Skeletal muscle tissue (tissue), 4 donors: ENCODE measurements around the gene APBA1. TPM values are rescaled to one million over a fixed set of nuclear protein-coding genes. Genes with fewer than 3 reads are reported as not detected.

Source experiments
- H3K27ac ChIP-seq: one replicate; pipeline ENCODE4 v1.7.0; 2013; ENCODE audit warnings: mild to moderate bottlenecking, low read depth, low read length, inconsistent platforms
- H3K27me3 ChIP-seq, 3 donors: one replicate each; pipeline ENCODE4 v1.7.0; 2013; ENCODE audit warnings: low read length in 3 of 3; ENCODE audit not compliant: control insufficient read depth in 3 of 3, insufficient read depth in 3 of 3
- H3K36me3 ChIP-seq, 3 donors: one replicate each; pipeline ENCODE4 v1.7.0; 2013; ENCODE audit warnings: low read length in 3 of 3; ENCODE audit not compliant: control insufficient read depth in 3 of 3, insufficient read depth in 3 of 3
- H3K4me1 ChIP-seq, 3 donors: one replicate each; pipeline ENCODE4 v1.7.0; 2013; ENCODE audit warnings: low read length in 3 of 3, mild to moderate bottlenecking in 3 of 3; ENCODE audit not compliant: control insufficient read depth in 3 of 3, insufficient read depth in 3 of 3
- H3K4me3 ChIP-seq, 3 donors: one replicate each; pipeline ENCODE4 v1.7.0; 2013; ENCODE audit warnings: low read length in 3 of 3
- H3K9ac ChIP-seq, 3 donors: one replicate each; pipeline ENCODE4 v1.7.0; 2013; ENCODE audit warnings: low read length in 3 of 3, mild to moderate bottlenecking in 3 of 3, moderate library complexity in 2 of 3, low read depth in 1 of 3
- H3K9me3 ChIP-seq, 3 donors: one replicate each; pipeline ENCODE4 v1.7.0; 2013; ENCODE audit warnings: low read length in 3 of 3; ENCODE audit not compliant: control insufficient read depth in 3 of 3
- total RNA-seq: library from RNA; depleted of rRNA; stranded (reverse); fragments of >200 nt; gene quantifications from one replicate; pipeline ENCODE4 v1.2.3, GENCODE V29; 2014
- donor health status: Osteomylitis.

The APBA1 gene
- total RNA-seq, 1 donor from 2014 or later = 2.6 TPM

GRCh38 chr9:69583645-69584234 is 88.4 kb downstream of the APBA1 start:
- Histone ChIP-seq H3K27ac (no peak overlapping the region), H3K9me3 (no peaks in the 10 kb centered on the region), H3K27me3 (no peaks in the 10 kb centered on the region)

GRCh38 chr9:69582544-69583297 is 89.5 kb downstream of the APBA1 start:
- H3K27ac ChIP-seq = no peak overlapping the region
- no peaks in the 10 kb centered on the region for H3K9me3 ChIP-seq
- H3K4me1 ChIP-seq = peaks cover 3% of the 10 kb centered on the region in 3 donors
- H3K9ac ChIP-seq = no peak overlapping the region
- no peaks in the 10 kb centered on the region for H3K36me3 ChIP-seq
- H3K27me3 ChIP-seq = no peaks in the 10 kb centered on the region
- no peak overlapping the region for H3K4me3 ChIP-seq

More at GRCh38 chr9:69583645-69584234, 88.4 kb downstream of the APBA1 start:
- Histone ChIP-seq H3K9ac (no peak overlapping the region), H3K4me1 (peaks cover 0 to 3% (median 0%) of the 10 kb centered on the region in 3 donors), H3K36me3 (no peaks in the 10 kb centered on the region), H3K4me3 (no peak overlapping the region)

GRCh38 chr9:69582018-69582417 is 90.2 kb downstream of the APBA1 start:
- Histone ChIP-seq H3K4me3 (no peak overlapping the region), H3K27me3 (no peaks in the 10 kb centered on the region)

GRCh38 chr9:69580582-69581214 is 91.5 kb downstream of the APBA1 start:
- H3K9me3 ChIP-seq = no peaks in the 10 kb centered on the region
- H3K9ac ChIP-seq = no peak overlapping the region
- H3K27me3 ChIP-seq = no peaks in the 10 kb centered on the region
- peaks cover 3 to 4% (median 3%) of the 10 kb centered on the region in 3 donors for H3K4me1 ChIP-seq
- H3K4me3 ChIP-seq = no peak overlapping the region
- H3K36me3 ChIP-seq = no peaks in the 10 kb centered on the region
- no peak overlapping the region for H3K27ac ChIP-seq

More at GRCh38 chr9:69582018-69582417, 90.2 kb downstream of the APBA1 start:
- no peak overlapping the region for H3K9ac ChIP-seq
- no peaks in the 10 kb centered on the region for H3K36me3 ChIP-seq
- no peak overlapping the region for H3K27ac ChIP-seq
- peaks cover 3 to 4% (median 3%) of the 10 kb centered on the region in 3 donors for H3K4me1 ChIP-seq
- no peaks in the 10 kb centered on the region for H3K9me3 ChIP-seq

GRCh38 chr9:69579760-69580581 is 92.2 kb downstream of the APBA1 start:
- no peak overlapping the region for H3K9ac ChIP-seq
- H3K27me3 ChIP-seq = no peaks in the 10 kb centered on the region
- no peak overlapping the region for H3K4me3 ChIP-seq
- H3K36me3 ChIP-seq = no peaks in the 10 kb centered on the region
- H3K27ac ChIP-seq = no peak overlapping the region
- peaks cover 0 to 4% (median 3%) of the 10 kb centered on the region in 3 donors for H3K4me1 ChIP-seq
- H3K9me3 ChIP-seq = no peaks in the 10 kb centered on the region

- no peaks in the 10 kb centered on the region for H3K27me3 ChIP-seq
- H3K9me3 ChIP-seq = no peaks in the 10 kb centered on the region
- H3K4me3 ChIP-seq = no peak overlapping the region
- no peak overlapping the region for H3K27ac ChIP-seq
- peaks cover 0 to 4% (median 3%) of the 10 kb centered on the region in 3 donors for H3K4me1 ChIP-seq
- H3K9ac ChIP-seq = no peak overlapping the region
- H3K36me3 ChIP-seq = no peaks in the 10 kb centered on the region
Observed at GRCh38 chr9:69579032-69579758, 93.0 kb downstream of the APBA1 start.

- peaks cover 0 to 4% (median 3%) of the 10 kb centered on the region in 3 donors for H3K4me1 ChIP-seq
- H3K9ac ChIP-seq = no peak overlapping the region
- H3K36me3 ChIP-seq = no peaks in the 10 kb centered on the region
- H3K9me3 ChIP-seq = no peaks in the 10 kb centered on the region
- no peak overlapping the region for H3K4me3 ChIP-seq
- no peak overlapping the region for H3K27ac ChIP-seq
- H3K27me3 ChIP-seq = no peaks in the 10 kb centered on the region
Observed at GRCh38 chr9:69578026-69578425, 94.1 kb downstream of the APBA1 start.

- peaks cover 0 to 4% (median 3%) of the 10 kb centered on the region in 3 donors for H3K4me1 ChIP-seq
- no peaks in the 10 kb centered on the region for H3K9me3 ChIP-seq
- H3K27me3 ChIP-seq = no peaks in the 10 kb centered on the region
- no peak overlapping the region for H3K9ac ChIP-seq
- H3K27ac ChIP-seq = no peak overlapping the region
- no peak overlapping the region for H3K4me3 ChIP-seq
- no peaks in the 10 kb centered on the region for H3K36me3 ChIP-seq
Observed at GRCh38 chr9:69577123-69577522, 95.0 kb downstream of the APBA1 start.

GRCh38 chr9:69574057-69574456 is 98.1 kb downstream of the APBA1 start:
- H3K4me1 ChIP-seq = peaks cover 3 to 5% (median 4%) of the 10 kb centered on the region in 3 donors
- no peaks in the 10 kb centered on the region for H3K27me3 ChIP-seq
- no peak overlapping the region for H3K27ac ChIP-seq
- no peaks in the 10 kb centered on the region for H3K9me3 ChIP-seq
- H3K9ac ChIP-seq = no peak overlapping the region
- no peak overlapping the region for H3K4me3 ChIP-seq
- H3K36me3 ChIP-seq = no peaks in the 10 kb centered on the region
